Measurements from ENCODE around the gene PPP5C.

PPP5C gene

GRCh38 chr19:46339446-46339845 is 7.4 kb upstream of the PPP5C start:
- DNase-seq: no peak

GRCh38 chr19:46340051-46340659 is 6.7 kb upstream of the PPP5C start:
- no peak for DNase-seq

- no peak for DNase-seq
Measured at GRCh38 chr19:46341937-46342336, 5.0 kb upstream of the PPP5C start.

GRCh38 chr19:46344363-46344762 is 2.5 kb upstream of the PPP5C start:
- no peak for DNase-seq

GRCh38 chr19:46345157-46345556 is 1.7 kb upstream of the PPP5C start:
- no peak for DNase-seq

DNA sequence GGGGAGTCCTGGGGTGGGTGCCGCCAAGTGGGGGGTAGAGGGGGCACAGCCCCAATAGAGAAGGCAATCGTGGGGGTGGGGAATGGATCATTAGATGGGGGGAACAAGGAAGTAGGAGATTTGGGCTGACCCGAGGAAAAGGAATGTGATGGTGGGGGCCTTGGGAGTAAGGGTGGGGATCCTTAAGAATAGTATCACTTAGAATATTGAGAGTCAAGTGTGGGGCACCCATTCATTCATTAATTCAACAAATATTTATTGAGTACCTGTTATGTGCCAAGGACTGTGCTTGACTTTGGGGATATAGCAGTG is 641 bp downstream of the PPP5C start:
- DNase-seq: no peak

GRCh38 chr19:46347985-46348384 is 1.1 kb downstream of the PPP5C start:
- no peak for DNase-seq

DNA sequence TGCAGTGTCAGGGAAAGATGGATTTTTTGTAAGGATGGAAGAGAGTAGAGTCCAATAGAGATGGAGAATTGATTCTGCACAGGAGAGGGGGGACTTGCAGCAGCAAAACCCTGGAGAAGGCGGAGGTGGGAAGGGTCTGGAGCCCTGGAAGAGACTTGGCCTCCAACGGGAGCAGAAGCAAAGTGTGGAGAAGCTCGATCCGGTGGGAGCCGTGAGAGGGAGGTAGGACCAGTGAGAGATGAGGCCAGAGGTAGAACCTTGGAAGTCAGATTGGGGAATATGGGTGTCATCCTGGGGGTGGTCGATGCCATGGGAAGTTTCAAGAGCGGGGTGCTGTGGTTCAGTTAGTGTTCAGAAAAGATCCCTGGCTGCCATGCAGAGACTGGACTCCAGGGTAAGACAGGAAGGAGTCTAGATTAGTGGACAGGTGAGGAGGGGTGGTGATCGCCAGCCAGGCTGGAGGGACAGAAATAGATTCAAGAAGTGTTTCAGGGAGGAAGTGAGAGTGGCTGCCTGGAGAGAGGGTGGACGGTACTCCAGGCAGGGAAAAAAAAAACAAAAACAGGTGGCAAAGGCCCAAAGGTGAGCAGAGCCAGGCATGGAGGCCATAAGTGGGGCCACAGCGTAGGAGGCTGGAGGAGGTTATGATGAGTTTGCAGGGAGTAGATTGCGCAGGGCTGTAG is 2.6 kb downstream of the PPP5C start:
- no peak for DNase-seq

DNA sequence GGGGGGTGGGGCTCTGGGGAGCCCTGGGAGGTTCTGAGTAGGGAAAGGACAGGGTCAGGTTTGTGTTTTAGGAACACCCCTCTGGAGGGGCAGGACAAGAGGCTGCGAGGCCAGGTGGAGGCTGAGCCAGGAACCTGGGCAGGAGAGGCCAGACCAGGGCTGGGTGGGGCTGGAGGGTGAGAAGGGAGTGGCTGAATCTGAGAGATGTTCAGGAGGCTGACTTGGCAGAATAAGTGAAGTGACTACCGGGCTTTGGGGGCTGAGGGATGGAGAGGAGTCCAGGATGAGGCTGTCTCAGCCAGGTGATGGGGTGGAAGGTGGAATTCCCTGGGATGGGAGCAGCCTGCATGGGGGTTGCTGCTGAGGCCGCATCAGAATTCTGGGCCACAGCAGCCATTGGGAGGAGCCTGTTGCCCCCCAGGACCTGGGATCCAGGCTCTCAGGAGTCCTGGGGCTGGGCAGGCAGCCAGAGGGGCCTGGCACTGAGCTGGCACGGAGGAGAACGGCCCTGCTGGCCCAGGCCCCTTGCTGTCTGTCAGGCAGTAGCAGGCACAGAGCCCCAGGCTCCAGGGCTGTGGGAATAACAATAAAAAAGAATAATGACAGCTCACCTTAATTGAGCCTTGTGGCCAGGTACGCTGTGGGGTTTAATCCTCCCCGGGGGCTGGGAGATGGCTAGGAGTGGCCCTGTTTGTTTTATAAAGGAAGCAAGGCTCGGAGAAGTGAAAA is 3.3 kb downstream of the PPP5C start:
- DNase-seq: no peak

DNA sequence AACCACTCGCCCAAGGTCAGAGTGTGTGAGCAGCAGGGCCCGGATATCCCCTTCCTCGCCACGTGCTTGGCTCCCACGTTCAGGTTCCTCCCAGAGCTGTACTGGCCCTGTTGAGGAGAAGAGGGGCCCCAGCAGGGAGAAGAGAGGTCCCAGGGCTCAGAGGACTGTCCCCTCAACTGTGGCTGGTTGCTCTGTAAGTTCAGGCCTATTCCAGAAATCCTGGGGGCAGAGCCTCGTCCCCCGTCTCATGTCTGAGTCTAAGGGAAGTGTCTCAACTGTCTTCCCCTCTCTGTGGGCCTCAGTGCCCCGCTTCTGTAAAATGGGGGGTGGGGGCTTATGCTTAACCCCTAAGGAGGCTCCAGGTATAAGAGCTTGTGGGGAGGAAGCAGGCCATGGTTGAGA is 3.9 kb downstream of the PPP5C start:
- DNase-seq: no peak

DNA sequence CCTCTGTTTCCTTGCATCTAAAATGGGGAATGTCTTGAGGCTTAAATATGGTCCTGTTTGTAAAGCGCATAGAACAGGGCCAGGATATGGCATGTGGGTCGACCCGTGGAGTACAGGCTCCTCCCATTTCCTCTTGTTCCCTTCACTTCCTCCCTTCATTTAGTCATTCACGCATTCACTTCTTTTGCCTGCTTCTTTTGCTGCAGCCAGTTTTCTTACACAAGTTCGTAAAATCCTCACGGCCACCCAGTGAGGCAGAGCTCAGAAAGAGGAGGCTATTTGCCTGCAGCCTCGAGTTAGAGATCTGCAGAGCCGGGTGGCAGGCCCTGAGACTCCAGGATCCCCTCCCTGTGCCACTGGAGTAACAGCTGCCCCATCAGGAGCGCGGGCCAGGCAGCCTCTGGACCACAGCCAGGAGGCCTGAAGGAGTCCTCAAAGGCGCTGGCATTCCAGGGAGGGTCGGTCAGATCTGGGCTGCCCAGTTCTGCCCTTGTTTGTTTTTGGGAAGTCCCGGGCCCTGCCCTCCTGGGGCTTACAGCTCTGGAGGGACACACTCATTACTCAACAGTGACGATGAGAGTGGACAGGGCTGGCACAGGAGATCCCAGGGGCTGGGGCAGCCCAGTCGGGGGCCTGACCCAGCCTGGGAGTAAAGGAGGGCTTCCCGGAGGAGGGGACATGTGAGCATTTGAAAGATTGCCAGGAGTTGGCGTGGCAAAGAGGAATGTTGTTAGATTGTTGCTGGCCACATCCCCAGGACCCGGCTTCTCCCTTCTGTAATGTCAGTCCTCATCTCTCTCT is 4.6 kb downstream of the PPP5C start:
- peak; percentile 8 for DNase-seq

- DNase-seq: no peak
Measured at GRCh38 chr19:46353730-46354528, 7.0 kb downstream of the PPP5C start.

- DNase-seq: no peak
Measured at GRCh38 chr19:46355234-46356148, 8.6 kb downstream of the PPP5C start.

GRCh38 chr19:46356149-46357055 is 9.5 kb downstream of the PPP5C start:
- no peak for DNase-seq

DNA sequence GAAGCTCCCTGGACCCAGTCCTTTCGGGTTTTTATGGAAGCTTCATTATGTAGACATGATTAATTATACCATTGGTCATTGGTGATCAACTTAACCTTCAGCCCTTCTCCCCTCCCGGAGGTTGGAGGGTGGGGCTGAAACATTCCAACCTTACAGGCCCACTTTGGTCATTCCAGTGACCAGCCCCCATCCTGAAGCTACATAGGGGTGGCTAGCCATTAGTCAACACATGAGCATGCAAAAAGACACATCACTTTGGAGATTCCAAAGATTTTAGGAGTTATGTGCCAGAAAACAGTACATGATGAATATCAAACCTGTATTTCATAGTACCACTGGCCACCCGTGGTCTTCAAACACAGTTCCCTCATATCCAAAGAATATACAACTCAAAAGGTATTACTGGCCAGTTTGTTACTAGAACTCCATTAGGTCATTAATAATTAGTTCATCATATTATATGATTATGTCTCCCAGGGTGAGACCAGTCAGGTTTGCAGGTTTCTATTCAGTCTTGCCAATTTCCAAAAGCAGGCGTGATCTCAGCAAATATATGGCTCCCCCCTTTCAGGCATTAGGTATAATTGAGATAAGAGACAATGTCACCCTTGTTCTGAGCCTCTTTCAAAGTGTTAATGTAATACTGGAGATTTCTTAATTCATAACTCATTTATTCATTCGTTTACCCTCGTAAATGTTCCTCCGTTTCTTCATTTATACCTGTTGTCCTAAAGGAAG is 11.1 kb downstream of the PPP5C start:
- no peak for DNase-seq

- peak; percentile 61 for DNase-seq
Measured at GRCh38 chr19:46361915-46362314, 15.0 kb downstream of the PPP5C start.

DNA sequence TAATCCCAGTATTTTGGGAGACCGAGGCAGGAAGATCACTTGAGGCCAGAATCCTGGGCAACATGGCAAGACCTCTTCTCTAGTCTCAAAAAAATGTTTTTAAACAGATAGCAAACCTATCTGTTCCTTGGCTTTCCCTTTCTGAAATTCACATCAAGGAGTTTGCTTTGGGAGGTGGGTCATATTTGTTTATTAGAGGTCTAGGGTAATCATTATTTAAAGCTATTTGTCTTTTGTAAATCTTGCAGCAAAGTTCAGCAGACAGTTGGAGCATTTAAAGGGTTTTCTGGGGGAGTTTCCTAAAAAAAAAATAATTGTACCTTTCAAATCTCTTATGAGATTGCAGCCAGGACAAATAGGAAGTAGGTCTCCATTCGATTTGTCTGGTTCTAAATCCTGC is 17.5 kb downstream of the PPP5C start:
- no peak for DNase-seq

GRCh38 chr19:46365561-46365960 is 18.7 kb downstream of the PPP5C start:
- DNase-seq: no peak

DNA sequence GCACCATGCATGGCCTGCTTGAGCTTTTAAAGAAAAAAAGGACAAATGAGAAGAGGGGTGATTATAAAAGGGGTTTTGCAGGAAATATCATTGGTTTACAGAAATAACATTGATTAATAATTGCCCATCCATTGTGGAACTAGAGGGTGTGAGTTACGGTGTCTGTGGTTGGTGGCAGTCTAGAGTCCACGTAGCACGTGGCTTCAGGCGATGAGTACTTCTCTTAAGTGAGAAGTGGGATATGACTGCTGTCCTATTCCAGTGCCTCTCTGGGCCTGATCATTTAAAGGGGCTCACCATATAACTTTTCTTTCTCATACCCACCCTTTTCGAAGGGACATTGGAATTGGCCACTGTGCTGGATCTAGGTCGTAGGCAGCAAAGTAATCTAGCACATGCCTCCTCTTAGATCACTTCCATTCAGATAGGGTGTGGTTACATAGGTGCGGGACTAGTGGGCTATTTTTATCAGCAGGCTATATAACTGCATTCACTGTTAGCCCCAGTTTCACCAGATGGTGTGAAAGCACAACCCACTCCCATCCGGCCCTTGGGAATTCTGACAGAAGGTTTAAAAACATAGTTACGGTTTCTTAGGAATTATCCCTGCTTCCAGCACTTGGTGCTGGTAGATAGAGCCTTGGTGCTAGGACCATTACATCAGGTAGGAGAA is 19.9 kb downstream of the PPP5C start:
- no peak for DNase-seq
